Mesodermal cell (in vitro differentiated cells): Measurements from ENCODE around the gene RAB6A.

Experiments
- H3K27ac ChIP-seq: 2 replicates; pipeline ENCODE4 v1.7.0; 2013; ENCODE audit warnings: mild to moderate bottlenecking, low read depth, low read length, moderate library complexity; ENCODE audit not compliant: severe bottlenecking
- H3K36me3 ChIP-seq: 2 replicates; pipeline ENCODE4 v1.7.1; 2013; ENCODE audit warnings: mild to moderate bottlenecking, low read length, moderate library complexity; ENCODE audit not compliant: control insufficient read depth, insufficient read depth
- H3K4me1 ChIP-seq: one replicate; pipeline ENCODE4 v1.7.1; 2013; ENCODE audit warnings: mild to moderate bottlenecking, low read length; ENCODE audit not compliant: insufficient read depth, control insufficient read depth, poor library complexity, severe bottlenecking
- H3K4me3 ChIP-seq: 2 replicates; pipeline ENCODE4 v1.7.0; 2013; ENCODE audit warnings: low read length, control low read depth, mild to moderate bottlenecking; ENCODE audit not compliant: insufficient read depth, poor library complexity, severe bottlenecking; ENCODE audit errors: extremely low read depth
- H3K9me3 ChIP-seq: 2 replicates; pipeline ENCODE4 v1.7.1; 2013; ENCODE audit warnings: mild to moderate bottlenecking, low read length, moderate library complexity; ENCODE audit not compliant: control insufficient read depth
- WGBS, 2 experiments: methylation state at CpG; one replicate each; pipeline ENCODE4 v1.1.5; 2013; ENCODE audit warnings: missing lambda C conversion rate in 2 of 2; ENCODE audit not compliant: insufficient coverage in 2 of 2; 5-methylcytosine and 5-hydroxymethylcytosine counted together

Gene RAB6A

GRCh38 chr11:73629907-73630306 is 131.0 kb downstream of the RAB6A start:
- Histone ChIP-seq H3K27ac (no peak overlapping the region), H3K36me3 (no peaks in the 10 kb centered on the region), H3K9me3 (peaks cover 6% of the 10 kb centered on the region), H3K4me3 (no peak overlapping the region), H3K4me1 (peaks cover 11% of the 10 kb centered on the region)
- 79 to 83% methylated on average over 7 of the region's 7 CpGs for WGBS, 2 experiments

DNA sequence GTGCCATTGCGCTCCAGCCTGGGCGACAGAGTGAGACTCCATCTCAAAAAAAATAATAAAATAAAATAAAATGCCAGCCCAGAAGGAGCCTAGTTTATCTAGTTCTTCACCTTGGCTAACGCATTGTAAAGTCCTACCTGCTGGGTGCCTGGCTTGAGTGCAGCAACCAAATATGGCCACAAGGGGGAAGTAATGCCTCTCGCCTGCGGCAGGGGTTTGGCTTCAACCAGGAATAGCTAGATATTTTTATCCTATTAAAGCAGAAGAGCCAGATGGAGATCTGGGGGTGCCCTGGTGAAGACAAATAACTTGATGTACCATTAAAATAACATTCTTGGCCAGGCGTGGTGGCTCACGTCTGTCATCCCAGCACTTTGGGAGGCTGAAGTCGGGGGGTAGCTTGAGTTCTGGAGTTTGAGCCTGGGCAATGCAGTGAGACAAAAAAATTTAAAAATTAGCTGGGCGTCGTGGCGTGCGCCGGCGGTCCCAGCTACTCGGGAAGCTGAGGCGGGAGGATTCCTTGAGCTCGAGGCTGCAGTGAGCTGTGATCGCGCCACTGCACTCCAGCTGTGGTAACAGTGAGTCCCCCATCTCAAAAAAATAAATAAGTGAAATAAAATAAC is 135.1 kb downstream of the RAB6A start:
- WGBS, 2 experiments = 44 to 50% methylated on average over 13 to 15 of the region's 19 CpGs
- no peak overlapping the region for H3K27ac ChIP-seq
- no peaks in the 10 kb centered on the region for H3K36me3 ChIP-seq

More for the DNA sequence above, 135.1 kb downstream of the RAB6A start:
- no peaks in the 10 kb centered on the region for H3K9me3 ChIP-seq
- no peaks in the 10 kb centered on the region for H3K4me1 ChIP-seq
- no peak overlapping the region for H3K4me3 ChIP-seq
